ENCODE data around the gene BAIAP2L2. TPM values are rescaled to one million over a fixed set of nuclear protein-coding genes. Genes with fewer than 3 reads are reported as not detected.

BAIAP2L2 gene
- total and polyA plus RNA-seq, 3 donors from 2014 or later = 6.6 to 10.0 (median 8.8) TPM

DNA sequence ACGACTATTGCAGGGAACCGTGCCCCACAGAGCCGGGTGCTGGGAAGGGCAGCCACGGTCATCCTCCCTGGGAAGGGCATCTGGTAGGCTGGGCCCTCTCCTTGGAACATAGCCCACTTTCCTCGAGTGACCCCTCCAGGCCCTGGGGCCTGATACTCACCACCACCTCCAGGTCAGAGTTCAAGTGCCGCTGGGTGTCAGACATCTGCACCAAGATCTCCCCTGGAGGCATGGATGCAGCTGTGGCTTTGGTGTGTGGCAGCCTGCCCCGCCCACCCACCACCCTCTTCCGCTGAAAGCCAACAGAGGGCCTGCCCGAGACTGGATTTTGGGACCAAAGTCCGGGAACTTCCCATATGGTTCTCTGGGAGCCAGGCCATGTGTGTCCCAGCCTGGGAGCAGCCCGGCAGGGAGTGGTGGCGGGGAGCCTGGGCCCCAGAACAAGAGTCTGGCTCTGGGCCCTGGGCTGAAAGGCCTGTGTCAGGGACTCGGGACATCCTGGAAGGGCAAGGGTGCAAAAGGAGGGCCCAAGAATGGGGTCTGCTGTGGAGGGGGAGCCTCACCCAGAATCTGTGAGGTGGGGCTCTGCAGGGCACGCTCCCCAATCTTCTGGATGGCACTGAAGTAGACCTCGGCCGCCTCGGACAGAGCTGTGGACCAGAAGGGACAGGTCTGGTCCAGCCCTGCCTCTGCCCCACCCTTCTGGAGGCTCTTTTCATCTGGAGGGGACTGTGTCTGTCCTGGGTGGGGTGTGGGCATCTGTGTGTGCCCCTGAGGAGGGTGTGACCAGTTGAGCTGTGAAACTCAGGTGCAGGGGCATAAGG lies 2.6 kb downstream of the BAIAP2L2 start:
- peak; percentile 46 for DNase-seq
- intact Hi-C loops (cut with DNase I; ENCODE audit: low total_unique reads) = no loop called here
- TF ChIP-seq, protein P1, sequence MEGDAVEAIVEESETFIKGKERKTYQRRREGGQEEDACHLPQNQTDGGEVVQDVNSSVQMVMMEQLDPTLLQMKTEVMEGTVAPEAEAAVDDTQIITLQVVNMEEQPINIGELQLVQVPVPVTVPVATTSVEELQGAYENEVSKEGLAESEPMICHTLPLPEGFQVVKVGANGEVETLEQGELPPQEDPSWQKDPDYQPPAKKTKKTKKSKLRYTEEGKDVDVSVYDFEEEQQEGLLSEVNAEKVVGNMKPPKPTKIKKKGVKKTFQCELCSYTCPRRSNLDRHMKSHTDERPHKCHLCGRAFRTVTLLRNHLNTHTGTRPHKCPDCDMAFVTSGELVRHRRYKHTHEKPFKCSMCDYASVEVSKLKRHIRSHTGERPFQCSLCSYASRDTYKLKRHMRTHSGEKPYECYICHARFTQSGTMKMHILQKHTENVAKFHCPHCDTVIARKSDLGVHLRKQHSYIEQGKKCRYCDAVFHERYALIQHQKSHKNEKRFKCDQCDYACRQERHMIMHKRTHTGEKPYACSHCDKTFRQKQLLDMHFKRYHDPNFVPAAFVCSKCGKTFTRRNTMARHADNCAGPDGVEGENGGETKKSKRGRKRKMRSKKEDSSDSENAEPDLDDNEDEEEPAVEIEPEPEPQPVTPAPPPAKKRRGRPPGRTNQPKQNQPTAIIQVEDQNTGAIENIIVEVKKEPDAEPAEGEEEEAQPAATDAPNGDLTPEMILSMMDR (IDR thresholded peaks at IDR 0.05) = no peak
- no peak for TF ChIP-seq POLR2A (IDR thresholded peaks at IDR 0.05)
- Histone ChIP-seq H3K27me3 (no peaks in the 10 kb centered on the region), H3K4me1 (peaks cover 8% of the 10 kb centered on the region), H3K36me3 (ENCODE audit: low read depth, missing control alignments) (no peaks in the 10 kb centered on the region), H3K4me3 (no peak overlapping the region), H3K9me3 (no peaks in the 10 kb centered on the region), H3K27ac (no peak overlapping the region)
- 67% methylated on average over 17 of the region's 17 CpGs; no CpG with 5 or more reads in 1 of the 2 donors for WGBS, 2 donors

DNA sequence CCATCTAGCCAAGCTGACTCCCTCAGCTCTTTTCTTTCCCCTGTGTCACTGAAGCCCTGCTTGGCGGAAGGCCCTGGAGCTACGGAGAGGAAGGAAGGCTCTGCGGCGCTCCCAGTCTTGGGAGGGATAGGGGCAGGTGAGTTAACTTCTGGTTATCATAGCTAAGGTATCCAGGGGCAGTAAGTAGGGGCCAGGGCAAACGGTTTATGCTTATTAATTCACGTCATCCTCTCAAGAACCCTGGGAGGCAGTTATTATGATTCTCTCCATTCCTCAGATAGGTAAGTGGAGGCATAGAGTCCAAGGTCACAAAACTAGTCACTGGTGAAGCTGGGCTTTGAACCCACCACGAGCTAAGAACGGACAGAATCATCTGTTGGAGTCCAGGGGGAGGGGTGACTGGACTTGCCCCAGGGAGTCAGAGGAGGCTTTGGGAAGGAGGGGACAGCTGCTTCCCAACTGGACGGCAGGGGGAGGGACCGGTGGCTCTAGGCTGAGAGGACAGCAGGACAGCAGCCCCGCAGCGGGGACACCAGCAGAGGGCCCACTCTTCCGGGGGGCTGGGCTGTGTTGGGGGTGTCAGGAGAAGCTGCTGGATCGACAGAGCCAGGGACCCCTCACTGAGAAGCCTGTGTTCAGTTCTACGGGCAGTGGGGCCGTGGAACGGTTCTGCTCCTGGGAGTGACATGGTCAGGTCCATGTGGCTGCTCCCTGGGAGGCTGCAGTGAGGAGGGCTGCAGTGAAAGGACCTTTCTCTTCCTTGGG lies 3.5 kb downstream of the BAIAP2L2 start:
- H3K27ac ChIP-seq = no peak overlapping the region
- H3K27me3 ChIP-seq = no peaks in the 10 kb centered on the region
- no peaks in the 10 kb centered on the region for H3K36me3 ChIP-seq (ENCODE audit: low read depth, missing control alignments)
- H3K4me3 ChIP-seq = no peak overlapping the region
- no peak for TF ChIP-seq POLR2A (IDR thresholded peaks at IDR 0.05)
- TF ChIP-seq, protein P1 (IDR thresholded peaks at IDR 0.05) = no peak
- DNase-seq = no peak
- 79 to 81% methylated on average over 16 to 17 of the region's 17 CpGs for WGBS, 2 donors
- H3K4me1 ChIP-seq = peaks cover 8% of the 10 kb centered on the region
- no peaks in the 10 kb centered on the region for H3K9me3 ChIP-seq
- intact Hi-C loops (cut with DNase I; ENCODE audit: low total_unique reads) = no loop called here

DNA sequence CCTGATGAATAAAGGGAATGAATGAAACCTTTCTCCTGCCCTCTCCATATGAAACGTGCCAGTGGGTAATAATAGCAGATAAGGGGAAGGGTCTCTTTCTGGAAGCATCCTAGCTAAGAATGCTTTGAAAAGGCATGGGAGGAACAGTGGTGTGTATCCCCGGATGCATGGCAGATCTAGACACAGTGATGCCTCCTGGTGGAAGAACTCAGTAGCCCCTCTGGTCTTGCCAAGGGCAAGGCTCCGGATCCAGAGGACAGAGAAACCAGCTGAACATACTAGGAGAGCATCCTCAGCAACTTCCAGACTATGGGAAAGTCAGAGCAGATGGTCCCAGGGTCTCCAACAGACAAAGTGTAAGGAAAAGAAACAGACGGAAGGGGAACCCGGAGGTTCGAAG lies 6.4 kb downstream of the BAIAP2L2 start:
- no peak for TF ChIP-seq POLR2A (IDR thresholded peaks at IDR 0.05)
- TF ChIP-seq, protein P1 (IDR thresholded peaks at IDR 0.05) = no peak
- intact Hi-C loops (cut with DNase I; ENCODE audit: low total_unique reads) = no loop called here
- Histone ChIP-seq H3K27ac (no peak overlapping the region), H3K9me3 (no peaks in the 10 kb centered on the region), H3K27me3 (no peaks in the 10 kb centered on the region), H3K4me3 (no peak overlapping the region), H3K4me1 (peaks cover 8% of the 10 kb centered on the region), H3K36me3 (ENCODE audit: low read depth, missing control alignments) (no peaks in the 10 kb centered on the region)
- no peak for DNase-seq
- WGBS, 2 donors = 87 to 88% methylated on average over 6 of the region's 6 CpGs

DNA sequence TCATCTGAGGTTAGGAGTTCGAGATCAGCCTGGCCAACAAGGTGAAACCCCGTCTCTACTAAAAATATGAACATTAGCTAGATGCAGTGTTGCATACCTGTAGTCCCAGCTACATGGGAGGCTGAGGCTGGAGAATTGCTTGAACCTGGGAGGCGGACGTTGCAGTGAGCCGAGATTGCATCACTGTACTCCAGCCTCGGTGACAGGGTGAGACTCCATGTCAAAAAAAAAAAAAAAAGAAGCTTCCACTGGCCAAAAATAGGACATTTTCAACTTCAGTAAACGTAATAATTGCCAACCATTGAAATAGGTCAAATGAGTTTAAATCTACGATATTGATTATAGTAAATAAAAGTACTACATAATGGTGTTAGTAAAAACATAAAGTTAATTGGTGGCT lies 6.8 kb downstream of the BAIAP2L2 start:
- Histone ChIP-seq H3K27ac (no peak overlapping the region), H3K27me3 (no peaks in the 10 kb centered on the region), H3K4me1 (peaks cover 11% of the 10 kb centered on the region), H3K9me3 (no peaks in the 10 kb centered on the region), H3K4me3 (no peak overlapping the region), H3K36me3 (ENCODE audit: low read depth, missing control alignments) (no peaks in the 10 kb centered on the region)
- DNase-seq = no peak
- TF ChIP-seq, protein P1 (IDR thresholded peaks at IDR 0.05) = no peak
- no peak for TF ChIP-seq POLR2A (IDR thresholded peaks at IDR 0.05)
- intact Hi-C loops (cut with DNase I; ENCODE audit: low total_unique reads) = no loop called here
- WGBS, 2 donors = 83 to 90% methylated on average over 8 of the region's 8 CpGs

All from testis (tissue), 3 donors.